Measurements from ENCODE around the gene MIPEP. TPM values are rescaled to one million over a fixed set of nuclear protein-coding genes. Genes with fewer than 3 reads are reported as not detected.

Gene MIPEP
- total and polyA plus RNA-seq, 9 of the 15 experiments (the other 6 are each of a cell fraction or from before 2014, with no cell fraction given): 1.7 to 19.3 (median 13.1) TPM

DNA sequence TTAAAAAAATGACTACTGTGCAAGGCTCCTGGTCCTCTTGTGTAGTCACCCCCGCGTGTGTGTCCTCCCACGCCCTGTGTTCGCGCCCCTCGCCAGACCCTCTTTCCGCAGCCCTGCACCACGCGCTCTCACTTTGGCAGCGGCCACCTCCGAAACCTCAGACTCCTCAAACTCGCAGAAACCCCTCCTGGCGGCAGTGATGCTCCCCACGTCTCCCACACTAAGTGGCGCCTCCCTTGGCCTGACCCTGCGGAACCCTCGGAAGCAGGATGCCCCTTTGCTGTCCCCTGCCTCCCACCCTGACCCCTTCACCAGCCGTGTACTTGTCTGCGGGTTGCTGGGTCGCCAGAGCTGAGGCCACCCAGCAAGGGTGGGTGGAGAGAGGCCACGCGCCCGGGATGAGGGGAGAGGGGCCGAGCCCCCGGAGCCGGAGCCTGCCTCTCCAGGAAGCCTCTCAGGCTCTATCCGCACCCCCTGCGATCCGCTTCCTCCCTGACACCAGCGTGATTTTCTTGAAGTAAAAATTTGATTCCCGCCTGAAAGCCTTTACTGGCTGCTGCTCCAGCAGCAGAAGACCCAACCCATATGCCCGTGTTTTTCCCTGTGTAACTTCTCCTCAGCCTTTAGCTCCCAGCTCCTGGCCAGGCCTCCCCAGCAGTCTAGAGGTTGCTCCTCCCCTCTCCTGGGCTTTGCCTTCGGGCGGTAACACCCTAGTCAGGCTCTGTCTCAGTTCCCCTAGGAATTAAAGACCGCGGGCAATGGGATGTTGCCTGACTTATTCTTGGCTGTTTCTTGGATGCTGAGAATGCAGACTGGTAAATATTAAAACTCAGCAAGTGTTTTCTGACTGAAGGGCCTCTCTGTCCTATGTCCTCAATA is 55.2 kb downstream of the MIPEP start:
- Histone ChIP-seq H3K27me3 (ENCODE audit: control insufficient read depth in 2 of 2, insufficient read depth in 2 of 2, low read length in 2 of 2) (no peaks in the 10 kb centered on the region), H3K9me3 (replicated peaks; ENCODE audit: control insufficient read depth, insufficient read depth, low read depth, low read length) (no peaks in the 10 kb centered on the region), H3K9ac (ENCODE audit: insufficient read depth in 1 of 2, low read depth in 2 of 2, low read length in 2 of 2) (no peak overlapping the region), H3K4me1 (replicated peaks in 1 of 2; ENCODE audit: control insufficient read depth in 2 of 2, insufficient read depth in 2 of 2, low read length in 2 of 2) (no peaks in the 10 kb centered on the region), H3K9me1 (ENCODE audit: control insufficient read depth, insufficient read depth, low read length) (no peaks in the 10 kb centered on the region), H2AFZ (ENCODE audit: low read depth, low read length) (no peak overlapping the region), H4K20me1 (replicated peaks; ENCODE audit: control insufficient read depth, insufficient read depth, low read length) (no peaks in the 10 kb centered on the region), H3K36me3 (ENCODE audit: control insufficient read depth, insufficient read depth, low read length) (peaks cover 3% of the 10 kb centered on the region; the same call in 1 of the 3 replicates), H3K4me2 (ENCODE audit: insufficient read depth, low read length) (no peak overlapping the region), H3K79me2 (ENCODE audit: control insufficient read depth, insufficient read depth, low read length) (no peaks in the 10 kb centered on the region), H3K4me3 (no peak overlapping the region), H3K27ac (ENCODE audit: extremely low read depth, low read depth, low read length) (no peak overlapping the region)
- no TSS peak for BruUV-seq (replicated peaks)
- intact Hi-C loops (cut with micrococcal nuclease): no loop called here
- CTCF ChIA-PET (ENCODE audit: low intra/inter-chr PET ratio): no interaction called here
- ATAC-seq: no peak
- DNase-seq (ENCODE audit: extremely low read depth in 1 of 4, low spot score in 3 of 4): no peak
- TF ChIP-seq, protein P1, sequence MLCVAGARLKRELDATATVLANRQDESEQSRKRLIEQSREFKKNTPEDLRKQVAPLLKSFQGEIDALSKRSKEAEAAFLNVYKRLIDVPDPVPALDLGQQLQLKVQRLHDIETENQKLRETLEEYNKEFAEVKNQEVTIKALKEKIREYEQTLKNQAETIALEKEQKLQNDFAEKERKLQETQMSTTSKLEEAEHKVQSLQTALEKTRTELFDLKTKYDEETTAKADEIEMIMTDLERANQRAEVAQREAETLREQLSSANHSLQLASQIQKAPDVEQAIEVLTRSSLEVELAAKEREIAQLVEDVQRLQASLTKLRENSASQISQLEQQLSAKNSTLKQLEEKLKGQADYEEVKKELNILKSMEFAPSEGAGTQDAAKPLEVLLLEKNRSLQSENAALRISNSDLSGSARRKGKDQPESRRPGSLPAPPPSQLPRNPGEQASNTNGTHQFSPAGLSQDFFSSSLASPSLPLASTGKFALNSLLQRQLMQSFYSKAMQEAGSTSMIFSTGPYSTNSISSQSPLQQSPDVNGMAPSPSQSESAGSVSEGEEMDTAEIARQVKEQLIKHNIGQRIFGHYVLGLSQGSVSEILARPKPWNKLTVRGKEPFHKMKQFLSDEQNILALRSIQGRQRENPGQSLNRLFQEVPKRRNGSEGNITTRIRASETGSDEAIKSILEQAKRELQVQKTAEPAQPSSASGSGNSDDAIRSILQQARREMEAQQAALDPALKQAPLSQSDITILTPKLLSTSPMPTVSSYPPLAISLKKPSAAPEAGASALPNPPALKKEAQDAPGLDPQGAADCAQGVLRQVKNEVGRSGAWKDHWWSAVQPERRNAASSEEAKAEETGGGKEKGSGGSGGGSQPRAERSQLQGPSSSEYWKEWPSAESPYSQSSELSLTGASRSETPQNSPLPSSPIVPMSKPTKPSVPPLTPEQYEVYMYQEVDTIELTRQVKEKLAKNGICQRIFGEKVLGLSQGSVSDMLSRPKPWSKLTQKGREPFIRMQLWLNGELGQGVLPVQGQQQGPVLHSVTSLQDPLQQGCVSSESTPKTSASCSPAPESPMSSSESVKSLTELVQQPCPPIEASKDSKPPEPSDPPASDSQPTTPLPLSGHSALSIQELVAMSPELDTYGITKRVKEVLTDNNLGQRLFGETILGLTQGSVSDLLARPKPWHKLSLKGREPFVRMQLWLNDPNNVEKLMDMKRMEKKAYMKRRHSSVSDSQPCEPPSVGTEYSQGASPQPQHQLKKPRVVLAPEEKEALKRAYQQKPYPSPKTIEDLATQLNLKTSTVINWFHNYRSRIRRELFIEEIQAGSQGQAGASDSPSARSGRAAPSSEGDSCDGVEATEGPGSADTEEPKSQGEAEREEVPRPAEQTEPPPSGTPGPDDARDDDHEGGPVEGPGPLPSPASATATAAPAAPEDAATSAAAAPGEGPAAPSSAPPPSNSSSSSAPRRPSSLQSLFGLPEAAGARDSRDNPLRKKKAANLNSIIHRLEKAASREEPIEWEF (CRISPR knock-in tag; IDR thresholded peaks at IDR 0.05): no peak
- TF ChIP-seq, protein P2, sequence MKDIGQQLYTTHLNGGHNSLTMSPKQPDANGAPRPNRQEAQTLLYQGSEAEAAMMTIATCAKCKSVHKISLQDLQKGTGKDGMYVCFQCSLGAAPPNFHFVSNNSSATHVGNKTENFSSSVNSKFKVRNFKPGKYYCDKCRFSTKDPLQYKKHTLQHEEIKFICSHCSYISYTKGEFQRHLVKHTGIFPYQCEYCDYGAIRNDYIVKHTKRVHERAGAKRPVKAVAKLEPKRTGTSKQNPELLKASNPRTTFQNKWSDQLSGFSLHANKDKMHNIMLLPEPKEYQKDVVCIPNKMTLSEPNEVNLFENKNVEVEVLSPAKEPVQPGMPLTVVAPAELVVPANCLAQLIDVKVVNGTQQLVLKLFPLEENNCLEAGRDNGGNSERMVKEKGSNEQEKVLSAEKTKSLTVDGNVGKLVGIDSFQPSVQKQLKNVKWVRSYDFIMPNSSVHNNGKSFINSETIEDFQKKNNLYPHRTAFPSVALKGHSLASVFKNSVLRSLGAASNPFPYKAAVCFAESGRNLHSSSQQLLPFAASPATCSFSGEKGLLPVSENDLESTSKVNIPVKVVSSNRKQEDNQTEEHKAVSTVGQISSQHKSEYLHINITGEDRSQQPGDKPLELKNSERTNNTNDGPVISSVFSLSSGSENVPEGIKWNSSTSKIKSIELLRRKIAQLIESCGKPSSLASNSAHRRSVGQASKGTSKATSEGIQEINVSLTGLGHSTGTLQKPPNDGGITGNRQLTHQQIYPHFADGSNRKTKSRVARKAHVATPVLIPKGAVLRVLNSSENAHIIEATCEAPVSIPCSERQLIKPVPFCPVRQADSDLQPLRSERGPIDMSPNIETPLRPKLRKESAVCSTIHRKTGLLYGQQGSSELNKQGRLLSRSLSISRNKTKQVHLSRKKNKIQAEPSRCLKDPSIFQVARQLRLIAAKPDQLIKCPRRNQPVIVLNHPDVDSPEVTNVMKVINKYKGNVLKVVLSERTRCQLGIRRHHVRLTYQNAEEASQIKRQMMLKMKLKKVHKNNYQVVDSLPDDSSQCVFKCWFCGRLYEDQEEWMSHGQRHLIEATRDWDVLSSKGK (CRISPR knock-in tag; IDR thresholded peaks at IDR 0.05): no peak
- TF ChIP-seq MTF1 (CRISPR knock-in tag; IDR thresholded peaks at IDR 0.05; ENCODE audit: borderline replicate concordance): no peak
- in situ Hi-C loops (cut with MboI): no loop called here
- 92% methylated on average over 18 of the region's 36 CpGs for WGBS (ENCODE audit: insufficient coverage, low coverage, missing lambda C conversion rate)
- FAIRE-seq: no peak
- POLR2A ChIA-PET: no interaction called here

Data from K562 (cell line).